Smooth muscle cell (in vitro differentiated cells): Measurements from ENCODE around the gene GPX3. TPM values are rescaled to one million over a fixed set of nuclear protein-coding genes. Genes with fewer than 3 reads are reported as not detected.

Experiments
- DNase-seq: peaks from one replicate; lab custom pipeline; 2025; ENCODE audit not compliant: unreplicated experiment; lab: John Stamatoyannopoulos, UW
- H2AFZ ChIP-seq: fragments of 200-600 bp; sonication (generic); 2 replicates; pipeline ENCODE4 v1.6.0; 2016; ENCODE audit warnings: antibody characterized with exemption, low read depth, mild to moderate bottlenecking
- H3F3A ChIP-seq: fragments of 200-600 bp; sonication (generic); 2 replicates; pipeline ENCODE4 v1.6.0; 2017; ENCODE audit warnings: antibody characterized with exemption, low read depth
- H3K27ac ChIP-seq: fragments of 200-600 bp; sonication (generic); 2 replicates; pipeline ENCODE4 v1.5.1; 2016; ENCODE audit warnings: low read depth, mild to moderate bottlenecking
- H3K27me3 ChIP-seq: fragments of 200-600 bp; sonication (generic); 2 replicates; pipeline ENCODE4 v1.6.1; 2016; ENCODE audit warnings: low read depth, mild to moderate bottlenecking
- H3K36me3 ChIP-seq: fragments of 200-600 bp; sonication (generic); 2 replicates; pipeline ENCODE4 v1.5.1; 2016; ENCODE audit warnings: low read depth
- H3K4me1 ChIP-seq: fragments of 200-600 bp; sonication (generic); 2 replicates; pipeline ENCODE4 v1.5.1; 2016; ENCODE audit warnings: low read depth
- H3K4me2 ChIP-seq: fragments of 200-600 bp; sonication (generic); 2 replicates; pipeline ENCODE4 v1.6.0; 2016; ENCODE audit warnings: mild to moderate bottlenecking
- H3K4me3 ChIP-seq: fragments of 200-600 bp; sonication (generic); 2 replicates; pipeline ENCODE4 v1.5.1; 2016; ENCODE audit warnings: mild to moderate bottlenecking
- H3K79me2 ChIP-seq: fragments of 200-600 bp; sonication (generic); 2 replicates; pipeline ENCODE4 v1.6.0; 2016; ENCODE audit warnings: low read depth, mild to moderate bottlenecking
- H3K9ac ChIP-seq: fragments of 200-600 bp; sonication (generic); 2 replicates; pipeline ENCODE4 v1.6.0; 2016; ENCODE audit warnings: low read depth
- H3K9me3 ChIP-seq: fragments of 200-600 bp; sonication (generic); replicated peaks from 2 replicates; pipeline ENCODE4 v1.5.1; 2016; ENCODE audit warnings: low read depth
- H4K20me1 ChIP-seq: fragments of 200-600 bp; sonication (generic); 2 replicates; pipeline ENCODE4 v1.6.0; 2016; ENCODE audit warnings: low read depth
- WGBS: methylation state at CpG from one replicate; pipeline ENCODE4 v1.1.7; 2016; ENCODE audit warnings: low lambda C conversion rate; 5-methylcytosine and 5-hydroxymethylcytosine counted together
- polyA plus RNA-seq: library from polyadenylated mRNA; unstranded; fragments of >200 nt; fragmentation: Nextera tagmentation; extraction: Ambion mirVana; gene quantifications from 2 replicates; pipeline ENCODE4 v1.2.1, GENCODE V29; 2016
- total RNA-seq: library from RNA; depleted of rRNA; stranded (reverse); fragments of >200 nt; gene quantifications from 2 replicates; pipeline ENCODE4 v1.2.3, GENCODE V29; 2014
- TF ChIP-seq, protein P1 (sequence below): fragments of 200-600 bp; sonication (generic); IDR thresholded peaks from 2 replicates; pipeline ENCODE4 v1.5.1; 2017; ENCODE audit warnings: borderline replicate concordance, mild to moderate bottlenecking, antibody characterized with exemption; ENCODE audit not compliant: insufficient read depth, poor library complexity, severe bottlenecking

GPX3 gene
- total and polyA plus RNA-seq, 2 experiments from 2014 or later = 32.6 to 67.5 TPM

- Histone ChIP-seq H3K79me2 (no peaks in the 10 kb centered on the region), H2AFZ (no peak overlapping the region), H4K20me1 (no peaks in the 10 kb centered on the region), H3K27ac (no peak overlapping the region), H3K4me1 (peaks cover 3% of the 10 kb centered on the region), H3K4me2 (no peak overlapping the region), H3F3A (peaks cover 3% of the 10 kb centered on the region), H3K9ac (no peak overlapping the region), H3K36me3 (no peaks in the 10 kb centered on the region), H3K9me3 (no peaks in the 10 kb centered on the region), H3K27me3 (peaks cover 5% of the 10 kb centered on the region), H3K4me3 (no peak overlapping the region)
- TF ChIP-seq, protein P1, sequence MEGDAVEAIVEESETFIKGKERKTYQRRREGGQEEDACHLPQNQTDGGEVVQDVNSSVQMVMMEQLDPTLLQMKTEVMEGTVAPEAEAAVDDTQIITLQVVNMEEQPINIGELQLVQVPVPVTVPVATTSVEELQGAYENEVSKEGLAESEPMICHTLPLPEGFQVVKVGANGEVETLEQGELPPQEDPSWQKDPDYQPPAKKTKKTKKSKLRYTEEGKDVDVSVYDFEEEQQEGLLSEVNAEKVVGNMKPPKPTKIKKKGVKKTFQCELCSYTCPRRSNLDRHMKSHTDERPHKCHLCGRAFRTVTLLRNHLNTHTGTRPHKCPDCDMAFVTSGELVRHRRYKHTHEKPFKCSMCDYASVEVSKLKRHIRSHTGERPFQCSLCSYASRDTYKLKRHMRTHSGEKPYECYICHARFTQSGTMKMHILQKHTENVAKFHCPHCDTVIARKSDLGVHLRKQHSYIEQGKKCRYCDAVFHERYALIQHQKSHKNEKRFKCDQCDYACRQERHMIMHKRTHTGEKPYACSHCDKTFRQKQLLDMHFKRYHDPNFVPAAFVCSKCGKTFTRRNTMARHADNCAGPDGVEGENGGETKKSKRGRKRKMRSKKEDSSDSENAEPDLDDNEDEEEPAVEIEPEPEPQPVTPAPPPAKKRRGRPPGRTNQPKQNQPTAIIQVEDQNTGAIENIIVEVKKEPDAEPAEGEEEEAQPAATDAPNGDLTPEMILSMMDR = no peak
- DNase-seq = no peak
- WGBS = 84% methylated on average over 4 of the region's 4 CpGs
Observed at GRCh38 chr5:151001436-151001835, 19.0 kb upstream of the GPX3 start.

GRCh38 chr5:151002250-151002649 is 18.1 kb upstream of the GPX3 start:
- H3K9ac ChIP-seq = no peak overlapping the region
- no peak overlapping the region for H2AFZ ChIP-seq
- H3K4me1 ChIP-seq = peaks cover 3% of the 10 kb centered on the region
- H3K36me3 ChIP-seq = no peaks in the 10 kb centered on the region
- H3K27me3 ChIP-seq = peaks cover 5% of the 10 kb centered on the region
- no peaks in the 10 kb centered on the region for H3K9me3 ChIP-seq
- H3K4me2 ChIP-seq = no peak overlapping the region
- 47% methylated on average over 2 of the region's 2 CpGs for WGBS
- no peak overlapping the region for H3K27ac ChIP-seq
- no peak overlapping the region for H3K4me3 ChIP-seq
- no peaks in the 10 kb centered on the region for H3K79me2 ChIP-seq
- no peak for DNase-seq
- H4K20me1 ChIP-seq = no peaks in the 10 kb centered on the region
- TF ChIP-seq, protein P1 = peak; percentile 43
- H3F3A ChIP-seq = peaks cover 3% of the 10 kb centered on the region

- Histone ChIP-seq H3K9me3 (no peaks in the 10 kb centered on the region), H3K36me3 (no peaks in the 10 kb centered on the region), H3K9ac (no peak overlapping the region), H3K4me3 (no peak overlapping the region), H3K4me2 (no peak overlapping the region), H3K27me3 (peaks cover 5% of the 10 kb centered on the region), H4K20me1 (no peaks in the 10 kb centered on the region), H3F3A (peaks cover 3% of the 10 kb centered on the region), H3K79me2 (no peaks in the 10 kb centered on the region), H3K27ac (no peak overlapping the region), H2AFZ (no peak overlapping the region), H3K4me1 (peaks cover 3% of the 10 kb centered on the region)
- 71% methylated on average over 9 of the region's 9 CpGs for WGBS
- DNase-seq = no peak
- TF ChIP-seq, protein P1 = no peak
Observed at GRCh38 chr5:151002681-151003502, 17.5 kb upstream of the GPX3 start.

GRCh38 chr5:151003503-151003860 is 16.9 kb upstream of the GPX3 start:
- Histone ChIP-seq H2AFZ (no peak overlapping the region), H3K27me3 (peaks cover 5% of the 10 kb centered on the region), H3F3A (peaks cover 3% of the 10 kb centered on the region), H3K9me3 (no peaks in the 10 kb centered on the region), H3K4me1 (peaks cover 3% of the 10 kb centered on the region), H3K4me3 (no peak overlapping the region), H3K79me2 (no peaks in the 10 kb centered on the region), H3K36me3 (no peaks in the 10 kb centered on the region), H3K4me2 (no peak overlapping the region), H3K9ac (no peak overlapping the region), H3K27ac (no peak overlapping the region), H4K20me1 (no peaks in the 10 kb centered on the region)
- 80% methylated on average over 3 of the region's 3 CpGs for WGBS
- TF ChIP-seq, protein P1 = no peak
- DNase-seq = no peak
